Measurements from ENCODE around the gene LHPP.

DNA sequence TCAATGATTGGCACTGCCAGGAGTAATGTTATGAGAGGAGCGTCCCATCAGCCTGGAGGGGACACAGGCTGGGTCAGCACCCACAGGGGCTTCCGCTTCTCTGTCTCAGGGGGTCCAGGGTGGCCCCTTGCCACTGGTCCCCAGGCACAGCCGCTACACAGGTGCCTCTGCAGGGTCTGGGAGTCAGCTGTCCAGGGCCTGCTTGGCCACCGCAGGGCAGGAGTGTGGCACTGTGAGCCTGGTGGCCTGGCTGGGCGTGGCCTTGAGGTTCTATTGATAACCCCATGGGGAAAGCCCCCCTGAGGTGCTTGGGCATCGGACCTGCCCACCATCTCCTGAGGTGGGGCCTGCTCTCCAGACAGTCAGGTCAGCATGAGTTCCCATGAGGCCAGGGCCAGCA, 136.6 kb downstream of the LHPP start:
- TF ChIP-seq EZH2phosphoT487 (IDR thresholded peaks at IDR 0.05; ENCODE audit: insufficient read depth, low read depth) (no peak), EZH2 (IDR thresholded peaks at IDR 0.05; ENCODE audit: insufficient read depth, poor library complexity, severe bottlenecking) (no peak)

Measured in GM23248 (cell line).